Body of pancreas (tissue), 4 donors: ENCODE results near the gene TRAPPC6A.

ENCODE experiments used
- CTCF ChIP-seq, 7 experiments: fragments of 450-650 bp in 4 of 7; fragments of 200-600 bp in 3 of 7; sonication (generic) in 3 of 7; IDR thresholded peaks; one replicate each; pipeline ENCODE4 v1.5.1; 2016 to 2019; ENCODE audit warnings: antibody characterized with exemption in 7 of 7
- POLR2A ChIP-seq, 3 donors: fragments of 450-650 bp; IDR thresholded peaks; one replicate each; pipeline ENCODE4 v1.6.1; 2016; ENCODE audit warnings: antibody characterized with exemption in 3 of 3, mild to moderate bottlenecking in 2 of 3

DNA sequence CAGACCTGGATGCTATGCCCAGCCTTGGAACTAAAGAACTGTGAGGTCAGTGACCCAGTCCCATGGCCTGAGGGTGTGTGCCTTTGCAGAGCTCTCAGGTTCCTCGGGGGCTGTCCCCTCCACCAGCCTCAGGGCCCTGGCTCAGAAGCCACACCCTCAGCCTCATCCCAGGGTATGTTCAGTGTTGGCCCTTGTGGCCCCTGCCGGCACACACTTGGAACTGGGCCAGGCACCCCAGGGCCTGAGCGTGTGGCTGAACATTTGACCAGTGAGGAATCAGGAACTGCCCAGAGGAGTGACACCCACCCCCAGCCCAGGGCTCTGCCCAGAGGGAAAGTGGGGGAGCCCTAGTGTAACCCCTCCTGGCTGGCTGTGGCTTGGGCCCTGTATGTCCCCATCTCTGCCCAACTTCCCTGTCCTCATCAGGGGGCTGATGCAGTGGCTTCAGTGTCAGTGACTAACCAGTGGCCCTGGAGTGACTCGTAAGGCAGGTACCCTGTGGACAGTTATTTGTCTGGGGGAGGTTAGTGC is 27.2 kb downstream of the TRAPPC6A start:
- TF ChIP-seq POLR2A (IDR thresholded peaks at IDR 0.05) (no peak), CTCF (IDR thresholded peaks at IDR 0.05) (no peak)
